ENCODE results near the gene PSMB8. TPM values are rescaled to one million over a fixed set of nuclear protein-coding genes. Genes with fewer than 3 reads are reported as not detected.
"Not testable (repeated sequence)": the region's sequence is repeated elsewhere in the genome, so short reads cannot be mapped to it uniquely, and the experiment has no call there.

PSMB8 gene
- 27.1 and 29.3 TPM in 2 replicates for total RNA-seq (2014; rRNA removed; shearing (Covaris generic))

DNA sequence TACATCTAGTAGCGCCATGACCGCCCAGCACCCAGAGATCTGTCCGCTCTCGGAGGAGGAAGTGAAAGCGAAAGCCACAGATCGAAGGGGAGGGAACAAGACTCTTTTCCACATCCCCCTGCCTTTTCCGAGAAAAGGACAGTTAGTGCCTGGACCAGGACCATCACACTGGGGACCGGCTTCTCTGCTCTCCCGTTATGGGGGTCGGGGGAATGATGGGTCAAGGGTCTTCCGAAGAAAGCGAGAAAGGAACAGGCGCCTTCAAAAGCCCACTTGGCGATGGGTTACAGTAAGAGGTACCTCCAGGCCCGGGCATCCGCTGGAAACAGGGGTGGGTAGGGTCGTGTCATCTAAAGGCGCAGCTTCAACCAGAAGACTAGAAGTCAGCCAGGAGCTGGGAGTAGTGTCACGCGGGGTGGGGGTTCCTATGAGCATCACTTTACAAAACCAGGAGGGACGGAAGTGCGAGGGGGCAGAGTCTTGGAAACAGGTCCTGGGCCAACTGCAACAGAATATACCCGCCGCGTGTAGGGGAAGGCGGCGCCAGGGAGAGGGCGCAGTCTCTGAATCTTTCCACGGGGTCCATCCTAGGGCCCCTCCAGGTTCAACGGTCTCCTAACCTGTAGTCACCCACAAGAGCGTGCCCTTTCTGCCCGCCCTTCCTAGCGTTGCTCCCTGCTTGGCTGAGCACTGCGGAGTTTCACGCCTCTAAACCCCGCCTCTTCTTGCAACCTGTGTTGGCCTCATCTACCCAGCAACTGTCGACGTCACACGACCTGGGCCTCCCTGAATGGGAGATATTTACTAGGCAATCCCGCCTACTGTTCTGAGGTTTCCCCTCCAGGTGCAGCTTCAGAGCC is at the start of gene PSMB8:
TSS of gene PSMB8 (minus strand) at position 69 of the 860 bp plus-strand sequence. CDS start at position 18, 51 bp downstream.
- DNase-seq (ENCODE audit: low spot score), result peak; percentile 96

- no peak for DNase-seq (ENCODE audit: low spot score)
These were observed 47.0 kb upstream of the PSMB8 start for GRCh38 chr6:32890831-32891230.

DNA sequence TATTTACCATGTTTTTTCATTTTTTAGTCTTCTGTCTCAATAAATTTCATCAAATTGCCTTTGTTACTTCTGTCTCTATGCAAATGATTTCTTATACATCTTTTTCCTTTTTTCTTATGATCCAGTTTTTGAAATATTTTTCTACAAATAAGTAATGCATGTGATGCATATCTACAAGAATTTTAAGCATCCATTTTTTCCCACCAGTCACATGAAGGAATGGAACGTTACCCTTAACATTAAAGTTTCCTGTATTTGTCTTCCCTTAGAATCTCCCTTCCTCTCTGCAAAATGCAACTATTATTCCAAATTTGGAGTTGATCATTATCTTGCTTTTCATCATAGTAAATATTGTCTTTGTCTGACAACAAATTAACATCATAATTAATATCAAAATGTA is 45.7 kb upstream of the PSMB8 start:
- no peak for DNase-seq (ENCODE audit: low spot score)

GRCh38 chr6:32888576-32888975 is 44.7 kb upstream of the PSMB8 start:
- no peak for DNase-seq (ENCODE audit: low spot score)

DNA sequence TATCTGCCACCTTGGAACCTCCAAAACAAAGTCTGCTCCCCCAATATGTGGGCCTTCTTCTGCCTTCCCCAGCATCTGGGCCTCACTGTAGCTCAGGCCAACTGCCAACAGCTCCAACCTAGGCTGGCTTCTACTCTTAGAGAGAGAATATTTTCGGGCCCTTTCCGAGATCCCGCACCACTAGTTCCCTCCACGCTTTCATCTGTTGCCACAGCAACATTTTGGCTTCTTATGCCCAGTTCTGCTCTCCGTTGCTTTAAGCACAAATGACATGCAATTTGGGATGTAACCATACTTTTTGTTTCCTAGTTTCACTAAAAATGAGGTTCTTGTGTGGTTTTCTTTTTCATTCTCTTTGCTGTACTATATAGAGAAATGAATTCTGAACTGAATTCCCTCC is 43.8 kb upstream of the PSMB8 start:
- no peak for DNase-seq (ENCODE audit: low spot score)

DNA sequence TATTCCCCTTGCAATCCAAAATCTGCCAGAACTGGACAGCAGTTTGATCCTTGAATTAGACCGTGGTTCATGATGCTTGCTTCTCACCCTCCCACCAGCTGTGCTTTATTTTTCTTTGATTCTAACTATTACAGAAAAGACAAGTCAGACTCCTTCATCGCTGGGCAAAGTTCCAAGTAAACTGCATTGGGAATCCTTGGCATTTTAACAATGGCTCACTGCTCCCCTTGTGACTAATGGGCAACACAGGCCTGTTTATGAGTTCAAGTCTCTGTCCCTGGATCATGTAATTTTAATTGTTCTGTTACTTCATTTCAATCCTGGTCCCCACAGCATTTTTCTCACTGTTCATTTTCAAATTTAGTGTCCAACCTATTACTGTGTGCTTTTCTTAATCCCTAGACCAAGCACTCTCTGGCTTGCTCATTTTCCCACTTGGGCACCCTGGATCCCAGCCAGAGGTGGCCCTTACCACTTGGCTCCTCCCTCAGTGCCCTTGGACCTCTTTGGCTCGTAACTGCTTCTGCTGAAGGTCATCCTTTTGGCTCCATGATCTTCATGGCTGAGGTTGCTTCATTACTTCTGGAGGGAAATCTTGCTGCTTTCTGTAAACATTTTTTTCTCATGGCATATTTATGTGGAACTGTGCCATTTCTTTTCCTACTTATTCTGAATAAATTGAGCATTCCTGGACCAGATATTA is 43.0 kb upstream of the PSMB8 start:
- DNase-seq (ENCODE audit: low spot score), result no peak

GRCh38 chr6:32885698-32886286 is 41.9 kb upstream of the PSMB8 start:
- peak; percentile 75 for DNase-seq (ENCODE audit: low spot score)

DNA sequence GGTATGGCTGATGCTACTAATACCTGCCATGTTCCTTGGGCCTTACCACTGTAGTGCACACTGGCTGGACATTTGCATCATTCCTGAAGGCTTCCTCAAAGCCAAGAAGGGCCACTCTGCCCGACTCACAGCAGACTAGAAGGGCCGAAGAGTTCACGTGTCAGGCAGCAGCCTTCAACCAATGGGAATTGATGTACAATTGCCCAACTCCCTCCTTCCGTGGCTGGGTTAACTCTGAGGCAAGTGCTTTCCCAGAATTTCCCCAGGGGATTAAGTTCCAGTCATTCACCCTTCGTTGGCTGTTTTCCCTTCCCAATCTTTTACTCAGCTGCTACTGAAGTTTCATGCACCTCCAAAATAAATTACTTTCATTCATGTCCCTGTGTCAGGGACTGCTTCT is 39.9 kb upstream of the PSMB8 start:
- DNase-seq (ENCODE audit: low spot score), result no peak

DNA sequence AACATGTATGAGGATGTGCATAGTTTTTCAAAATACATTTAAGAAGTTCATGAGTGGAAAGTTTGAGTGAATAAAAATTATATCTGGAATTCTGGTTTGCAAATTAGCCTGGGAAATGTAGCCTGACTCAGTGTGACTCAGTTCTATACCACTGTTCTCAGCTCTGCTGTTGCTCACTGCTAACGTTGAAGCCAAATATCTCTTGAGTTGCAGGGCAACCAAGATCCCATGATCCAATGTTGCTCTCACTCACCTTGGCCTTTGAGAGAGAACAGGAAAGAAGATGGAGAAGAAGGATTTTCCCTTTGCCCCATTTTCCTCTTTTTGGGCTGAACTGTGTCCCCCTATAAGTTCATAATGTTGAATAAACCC is 39.0 kb upstream of the PSMB8 start:
- DNase-seq (ENCODE audit: low spot score), result no peak

GRCh38 chr6:32880962-32881361 is 37.1 kb upstream of the PSMB8 start:
- not testable (repeated sequence) for DNase-seq (ENCODE audit: low spot score)

DNA sequence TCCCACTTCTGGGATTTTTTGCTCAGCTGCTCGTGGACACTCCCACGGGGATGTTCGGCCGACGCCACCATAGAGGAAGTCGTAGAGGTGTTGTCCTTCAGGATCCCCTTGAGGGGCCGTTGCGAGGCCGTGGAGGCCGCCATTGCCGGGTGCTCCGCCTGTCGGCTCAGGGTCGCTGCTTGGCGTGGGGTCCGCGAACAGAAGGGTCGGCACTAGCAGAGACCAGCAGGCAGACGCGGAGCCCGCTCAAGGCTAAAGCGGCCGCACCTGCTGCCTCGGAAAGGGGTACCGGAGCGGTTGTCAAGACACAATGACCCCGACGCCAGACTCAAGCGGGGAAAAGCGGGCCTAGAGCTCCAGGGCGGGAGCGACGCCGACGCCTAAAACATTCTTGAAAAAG is 35.8 kb upstream of the PSMB8 start:
- no peak for DNase-seq (ENCODE audit: low spot score)

GRCh38 chr6:32876603-32877002 is 32.8 kb upstream of the PSMB8 start:
- DNase-seq (ENCODE audit: low spot score), result no peak

DNA sequence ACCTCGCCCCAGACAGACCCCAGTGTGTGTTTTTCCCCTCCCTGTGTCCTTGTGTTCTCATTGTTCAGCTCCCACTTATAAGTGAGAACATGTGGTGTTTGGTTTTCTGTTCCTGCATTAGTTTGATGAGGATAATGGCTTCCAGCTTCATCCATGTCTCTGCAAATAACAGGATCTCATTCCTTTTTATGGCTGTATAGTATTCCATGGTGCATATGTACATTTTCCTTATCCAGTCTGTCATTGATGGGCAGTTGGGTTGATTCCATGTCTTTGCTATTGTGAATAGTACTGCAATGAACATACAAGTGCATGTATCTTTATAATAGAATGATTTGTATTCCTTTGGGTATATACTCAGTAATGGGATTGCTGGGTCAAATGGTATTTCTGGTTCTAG is 30.1 kb upstream of the PSMB8 start:
- DNase-seq (ENCODE audit: low spot score), result not testable (repeated sequence)

DNA sequence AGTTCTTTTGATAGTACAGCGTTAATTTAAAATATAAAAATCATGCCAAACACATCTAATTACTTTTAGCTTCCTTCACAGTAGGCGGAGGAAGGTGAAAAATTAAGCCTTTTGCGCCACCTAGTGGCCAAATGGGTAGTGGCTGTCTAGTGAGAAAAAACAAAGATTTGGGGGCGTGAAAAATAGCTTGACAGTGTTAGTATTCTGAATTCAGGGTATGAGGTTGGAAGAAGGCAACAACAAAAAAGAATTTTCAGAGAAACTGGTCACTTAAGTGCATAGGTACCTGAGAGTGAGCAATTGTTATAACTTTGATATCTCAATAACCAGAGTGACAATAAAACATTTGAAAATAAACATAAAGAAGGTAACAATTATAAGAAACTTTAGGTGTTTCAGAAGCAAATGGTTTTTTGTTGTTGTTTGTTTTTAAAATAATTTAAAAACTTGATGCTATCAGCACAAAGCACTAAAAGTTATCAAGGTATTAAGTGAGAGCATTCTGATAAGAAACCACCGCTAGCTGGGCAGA is 24.5 kb upstream of the PSMB8 start:
- DNase-seq (ENCODE audit: low spot score), result peak; percentile 88

- DNase-seq (ENCODE audit: low spot score), result no peak
These were observed 23.9 kb upstream of the PSMB8 start for GRCh38 chr6:32867554-32868256.

- no peak for DNase-seq (ENCODE audit: low spot score)
These were observed 23.2 kb upstream of the PSMB8 start for GRCh38 chr6:32867022-32867477.

GRCh38 chr6:32865724-32866443 is 22.0 kb upstream of the PSMB8 start:
- DNase-seq (ENCODE audit: low spot score), result no peak

- DNase-seq (ENCODE audit: low spot score), result no peak
These were observed 18.9 kb upstream of the PSMB8 start for GRCh38 chr6:32862725-32863124.

- DNase-seq (ENCODE audit: low spot score), result no peak
These were observed 16.8 kb upstream of the PSMB8 start for GRCh38 chr6:32860674-32861073.

GRCh38 chr6:32858194-32858593 is 14.3 kb upstream of the PSMB8 start:
- DNase-seq (ENCODE audit: low spot score), result no peak

All from HT-29 (cell line).